ENCODE data around the gene NUFIP2. TPM values are rescaled to one million over a fixed set of nuclear protein-coding genes. Genes with fewer than 3 reads are reported as not detected.
A peak's percentile ranks its signal among the peaks of the same experiment; 100 is the strongest.

Gene NUFIP2
- total RNA-seq: 10 to 100 TPM; 21.9 to 30.2 TPM
- 1 to 10 TPM; 2.7 to 7.0 TPM for polyA plus RNA-seq

GRCh38 chr17:29293890-29294579 lies at the start of gene NUFIP2:
TSS of gene NUFIP2 (minus strand) at chr17:29294148. CDS start at chr17:29294059, 89 bp downstream.
- no peaks in the 10 kb centered on the region for H3K9me3 ChIP-seq (ENCODE audit: control insufficient read depth in 4 of 4, low read length in 3 of 4)
- DNase-seq (ENCODE audit: low spot score): peak; percentile 99
- H3K4me3 ChIP-seq (ENCODE audit: low read depth in 1 of 3, low read length in 3 of 3): peak within 1 kb of the TSS; percentile 69 to 97 (median 95)
- H3K27me3 ChIP-seq (ENCODE audit: control insufficient read depth in 4 of 4, insufficient read depth in 4 of 4, low read length in 3 of 4): no peaks in the 10 kb centered on the region
- H3K27ac ChIP-seq (ENCODE audit: low read depth in 1 of 2, low read length in 2 of 2): peak within 1 kb of the TSS; percentile 98 to 99
- H3K36me3 ChIP-seq (ENCODE audit: control insufficient read depth in 4 of 4, insufficient read depth in 3 of 4, low read depth in 1 of 4, low read length in 3 of 4): peaks cover 0 to 5% (median 3%) of the 10 kb centered on the region in 4 donors
- peak within 1 kb of the TSS; percentile 98 to 99 for H3K9ac ChIP-seq (ENCODE audit: low read depth in 1 of 2, low read length in 2 of 2)
- peak; percentile 32 to 45 for TF ChIP-seq HNF4A (conservative IDR thresholded peaks at IDR 0.05)
- TF ChIP-seq NR2F2 (IDR thresholded peaks at IDR 0.05): peak; percentile 73
- no peak for TF ChIP-seq CTCF (IDR thresholded peaks at IDR 0.05; ENCODE audit: low read depth, low read length, missing input control)
- peak; percentile 70 to 79 for TF ChIP-seq RXRA (IDR thresholded peaks at IDR 0.05)
- TF ChIP-seq REST (IDR thresholded peaks at IDR 0.05): peak; percentile 96
- peak; percentile 51 for TF ChIP-seq MAX (IDR thresholded peaks at IDR 0.05)
- TF ChIP-seq FOXA1 (IDR thresholded peaks at IDR 0.05): peak; percentile 68
- TF ChIP-seq JUND (IDR thresholded peaks at IDR 0.05): peak in 1 of 2 donors; percentile 59
- peak; percentile 92 for TF ChIP-seq SP1 (IDR thresholded peaks at IDR 0.05)
- TF ChIP-seq HNF4G (IDR thresholded peaks at IDR 0.05): no peak
- TF ChIP-seq TAF1 (conservative IDR thresholded peaks at IDR 0.05): peak; percentile 100
- peak; percentile 62 for TF ChIP-seq ZBTB33 (IDR thresholded peaks at IDR 0.05)
- TF ChIP-seq EGR1 (IDR thresholded peaks at IDR 0.05; ENCODE audit: low read depth in 2 of 2): peak in 1 of 2 donors; percentile 58
- TF ChIP-seq YY1 (IDR thresholded peaks at IDR 0.05): peak; percentile 98
- no peak for TF ChIP-seq FOXA2 (IDR thresholded peaks at IDR 0.05)
- peak in 1 of 2 donors; percentile 76 for TF ChIP-seq GABPA (IDR thresholded peaks at IDR 0.05 in 1 of 2, conservative IDR thresholded peaks at IDR 0.05 in 1 of 2)
- peak; percentile 51 for TF ChIP-seq ATF3 (IDR thresholded peaks at IDR 0.05)
- TF ChIP-seq RAD21 (IDR thresholded peaks at IDR 0.05): peak; percentile 53 to 60
- WGBS: under 1% methylated on average over 31 of the region's 31 CpGs
- H3K4me1 ChIP-seq (ENCODE audit: control insufficient read depth in 4 of 4, insufficient read depth in 4 of 4, low read length in 3 of 4): peaks cover 4 to 34% (median 26%) of the 10 kb centered on the region in 4 donors
